Smooth muscle cell (in vitro differentiated cells): ENCODE data around the gene GAD1. TPM values are rescaled to one million over a fixed set of nuclear protein-coding genes. Genes with fewer than 3 reads are reported as not detected.
A peak's percentile ranks its signal among the peaks of the same experiment; 100 is the strongest.

Source experiments
- DNase-seq: peaks from one replicate; lab custom pipeline; 2025; ENCODE audit not compliant: unreplicated experiment; lab: John Stamatoyannopoulos, UW
- H2AFZ ChIP-seq: fragments of 200-600 bp; sonication (generic); 2 replicates; pipeline ENCODE4 v1.6.0; 2016; ENCODE audit warnings: antibody characterized with exemption, low read depth, mild to moderate bottlenecking
- H3F3A ChIP-seq: fragments of 200-600 bp; sonication (generic); 2 replicates; pipeline ENCODE4 v1.6.0; 2017; ENCODE audit warnings: antibody characterized with exemption, low read depth
- H3K27ac ChIP-seq: fragments of 200-600 bp; sonication (generic); 2 replicates; pipeline ENCODE4 v1.5.1; 2016; ENCODE audit warnings: low read depth, mild to moderate bottlenecking
- H3K27me3 ChIP-seq: fragments of 200-600 bp; sonication (generic); 2 replicates; pipeline ENCODE4 v1.6.1; 2016; ENCODE audit warnings: low read depth, mild to moderate bottlenecking
- H3K36me3 ChIP-seq: fragments of 200-600 bp; sonication (generic); 2 replicates; pipeline ENCODE4 v1.5.1; 2016; ENCODE audit warnings: low read depth
- H3K4me1 ChIP-seq: fragments of 200-600 bp; sonication (generic); 2 replicates; pipeline ENCODE4 v1.5.1; 2016; ENCODE audit warnings: low read depth
- H3K4me2 ChIP-seq: fragments of 200-600 bp; sonication (generic); 2 replicates; pipeline ENCODE4 v1.6.0; 2016; ENCODE audit warnings: mild to moderate bottlenecking
- H3K4me3 ChIP-seq: fragments of 200-600 bp; sonication (generic); 2 replicates; pipeline ENCODE4 v1.5.1; 2016; ENCODE audit warnings: mild to moderate bottlenecking
- H3K79me2 ChIP-seq: fragments of 200-600 bp; sonication (generic); 2 replicates; pipeline ENCODE4 v1.6.0; 2016; ENCODE audit warnings: low read depth, mild to moderate bottlenecking
- H3K9ac ChIP-seq: fragments of 200-600 bp; sonication (generic); 2 replicates; pipeline ENCODE4 v1.6.0; 2016; ENCODE audit warnings: low read depth
- H3K9me3 ChIP-seq: fragments of 200-600 bp; sonication (generic); replicated peaks from 2 replicates; pipeline ENCODE4 v1.5.1; 2016; ENCODE audit warnings: low read depth
- H4K20me1 ChIP-seq: fragments of 200-600 bp; sonication (generic); 2 replicates; pipeline ENCODE4 v1.6.0; 2016; ENCODE audit warnings: low read depth
- CTCF ChIP-seq: fragments of 200-600 bp; sonication (generic); IDR thresholded peaks from 2 replicates; pipeline ENCODE4 v1.5.1; 2017; ENCODE audit warnings: borderline replicate concordance, mild to moderate bottlenecking, antibody characterized with exemption; ENCODE audit not compliant: insufficient read depth, poor library complexity, severe bottlenecking
- WGBS: methylation state at CpG from one replicate; pipeline ENCODE4 v1.1.7; 2016; ENCODE audit warnings: low lambda C conversion rate; 5-methylcytosine and 5-hydroxymethylcytosine counted together
- polyA plus RNA-seq: library from polyadenylated mRNA; unstranded; fragments of >200 nt; fragmentation: Nextera tagmentation; extraction: Ambion mirVana; gene quantifications from 2 replicates; pipeline ENCODE4 v1.2.1, GENCODE V29; 2016
- total RNA-seq: library from RNA; depleted of rRNA; stranded (reverse); fragments of >200 nt; gene quantifications from 2 replicates; pipeline ENCODE4 v1.2.3, GENCODE V29; 2014

Gene GAD1
- total and polyA plus RNA-seq, 2 experiments from 2014 or later: 0.11 to 1.0 TPM

- Histone ChIP-seq H3K27me3 (peaks cover 4% of the 10 kb centered on the region), H3K9me3 (no peaks in the 10 kb centered on the region), H3K36me3 (no peaks in the 10 kb centered on the region), H3K27ac (no peak overlapping the region), H3F3A (no peaks in the 10 kb centered on the region), H4K20me1 (no peaks in the 10 kb centered on the region), H3K4me1 (no peaks in the 10 kb centered on the region), H3K4me3 (no peak overlapping the region), H3K9ac (no peak overlapping the region), H3K4me2 (no peak overlapping the region), H2AFZ (no peak overlapping the region), H3K79me2 (no peaks in the 10 kb centered on the region)
- no peak for TF ChIP-seq CTCF
- WGBS: 96% methylated on average over 2 of the region's 2 CpGs
- no peak for DNase-seq
These were observed 10.1 kb upstream of the GAD1 start for GRCh38 chr2:170806548-170806947.

- peaks cover 52% of the 10 kb centered on the region for H3K27me3 ChIP-seq
- H3K4me2 ChIP-seq: no peak overlapping the region
- no peaks in the 10 kb centered on the region for H3K9me3 ChIP-seq
- no peaks in the 10 kb centered on the region for H3K36me3 ChIP-seq
- H4K20me1 ChIP-seq: no peaks in the 10 kb centered on the region
- peak; percentile 79 for TF ChIP-seq CTCF
- H3K9ac ChIP-seq: no peak overlapping the region
- H3K4me3 ChIP-seq: no peak overlapping the region
- WGBS: under 1% methylated on average over 14 of the region's 14 CpGs
- no peak overlapping the region for H3K27ac ChIP-seq
- H3K4me1 ChIP-seq: peaks cover 28% of the 10 kb centered on the region
- H2AFZ ChIP-seq: no peak overlapping the region
- DNase-seq: no peak
- no peaks in the 10 kb centered on the region for H3F3A ChIP-seq
- H3K79me2 ChIP-seq: no peaks in the 10 kb centered on the region
These were observed 3.7 kb upstream of the GAD1 start for GRCh38 chr2:170812710-170813600.

GRCh38 chr2:170813611-170814532, 2.8 kb upstream of the GAD1 start:
- Histone ChIP-seq H3K4me3 (no peak overlapping the region), H3K9me3 (no peaks in the 10 kb centered on the region), H3F3A (no peaks in the 10 kb centered on the region), H3K9ac (no peak overlapping the region), H3K4me2 (peak overlapping the region; percentile 73), H4K20me1 (no peaks in the 10 kb centered on the region), H3K27me3 (peaks cover 61% of the 10 kb centered on the region), H3K79me2 (no peaks in the 10 kb centered on the region), H3K4me1 (peaks cover 29% of the 10 kb centered on the region), H3K27ac (no peak overlapping the region), H3K36me3 (no peaks in the 10 kb centered on the region), H2AFZ (no peak overlapping the region)
- WGBS: 4% methylated on average over 41 of the region's 41 CpGs
- TF ChIP-seq CTCF: no peak
- DNase-seq: no peak
